Trophoblast cell (in vitro differentiated cells and primary cell): Measurements from ENCODE around the gene MAMDC2.

Source experiments
- DNase-seq, 2 donors: peaks; one replicate each; pipeline ENCODE4 v3.0.0-alpha.2; 2016
- H2AFZ ChIP-seq: 2 replicates; pipeline ENCODE4 v1.6.1; 2013; ENCODE audit warnings: low read length, moderate library complexity, mild to moderate bottlenecking; ENCODE audit not compliant: insufficient read depth, poor library complexity
- H2AK5ac ChIP-seq: 2 replicates; pipeline ENCODE4 v1.6.1; 2013; ENCODE audit warnings: mild to moderate bottlenecking, low read length
- H2BK120ac ChIP-seq: 2 replicates; pipeline ENCODE4 v1.6.1; 2013; ENCODE audit warnings: low read length, mild to moderate bottlenecking, moderate library complexity; ENCODE audit not compliant: insufficient read depth, poor library complexity
- H2BK12ac ChIP-seq: 2 replicates; pipeline ENCODE4 v1.6.1; 2013; ENCODE audit warnings: mild to moderate bottlenecking, low read length, moderate library complexity
- H2BK5ac ChIP-seq: 2 replicates; pipeline ENCODE4 v1.6.1; 2013; ENCODE audit warnings: low read length, low read depth, moderate library complexity, mild to moderate bottlenecking; ENCODE audit not compliant: poor library complexity
- H3K14ac ChIP-seq: 2 replicates; pipeline ENCODE4 v1.6.1; 2013; ENCODE audit warnings: mild to moderate bottlenecking, low read length
- H3K18ac ChIP-seq: 2 replicates; pipeline ENCODE4 v1.6.1; 2013; ENCODE audit warnings: mild to moderate bottlenecking, low read length
- H3K23ac ChIP-seq: 2 replicates; pipeline ENCODE4 v1.6.1; 2013; ENCODE audit warnings: low read length
- H3K27ac ChIP-seq: 2 replicates; pipeline ENCODE4 v1.5.1; 2013; ENCODE audit warnings: low read depth, mild to moderate bottlenecking, inconsistent platforms, low read length, moderate library complexity
- H3K27me3 ChIP-seq: 2 replicates; pipeline ENCODE4 v1.6.1; 2013; ENCODE audit warnings: inconsistent platforms, mild to moderate bottlenecking, low read length, moderate library complexity; ENCODE audit not compliant: insufficient read depth
- H3K36me3 ChIP-seq, 2 experiments: 1 replicate in 1 of 2; 2 replicates in 1 of 2; pipeline ENCODE4 v1.6.1; 2013; ENCODE audit warnings: low read length in 2 of 2, mild to moderate bottlenecking in 2 of 2, moderate library complexity in 1 of 2; ENCODE audit not compliant: insufficient read depth in 2 of 2, control insufficient read depth in 1 of 2
- H3K4ac ChIP-seq: 2 replicates; pipeline ENCODE4 v1.6.1; 2013; ENCODE audit warnings: low read depth, mild to moderate bottlenecking, low read length, moderate library complexity
- H3K4me1 ChIP-seq, 2 experiments: 1 replicate in 1 of 2; 2 replicates in 1 of 2; pipeline ENCODE4 v1.6.1; 2013; ENCODE audit warnings: low read length in 2 of 2, mild to moderate bottlenecking in 2 of 2, moderate library complexity in 1 of 2; ENCODE audit not compliant: insufficient read depth in 2 of 2, control insufficient read depth in 1 of 2
- H3K4me2 ChIP-seq: 2 replicates; pipeline ENCODE4 v1.6.1; 2013; ENCODE audit warnings: inconsistent platforms, mild to moderate bottlenecking, low read length, moderate library complexity
- H3K4me3 ChIP-seq: 2 replicates; pipeline ENCODE4 v1.5.1; 2013; ENCODE audit warnings: mild to moderate bottlenecking, low read depth, low read length, inconsistent platforms
- H3K79me1 ChIP-seq: one replicate; pipeline ENCODE4 v1.6.1; 2013; ENCODE audit warnings: low read length
- H3K79me2 ChIP-seq: 2 replicates; pipeline ENCODE4 v1.6.1; 2013; ENCODE audit warnings: low read length, mild to moderate bottlenecking; ENCODE audit not compliant: control insufficient read depth, insufficient read depth, poor library complexity
- H3K9ac ChIP-seq: 2 replicates; pipeline ENCODE4 v1.6.1; 2013; ENCODE audit warnings: mild to moderate bottlenecking, low read length
- H3K9me3 ChIP-seq: 2 replicates; pipeline ENCODE4 v1.6.1; 2013; ENCODE audit warnings: low read depth, mild to moderate bottlenecking, control low read depth, inconsistent platforms, low read length; ENCODE audit not compliant: insufficient read depth
- H4K12ac ChIP-seq: 2 replicates; pipeline ENCODE4 v1.6.1; 2013; ENCODE audit warnings: low read depth, mild to moderate bottlenecking, low read length, moderate library complexity
- H4K8ac ChIP-seq: 2 replicates; pipeline ENCODE4 v1.6.1; 2013; ENCODE audit warnings: low read depth, mild to moderate bottlenecking, low read length, moderate library complexity
- H4K91ac ChIP-seq: one replicate; pipeline ENCODE4 v1.6.1; 2013; ENCODE audit warnings: low read depth, mild to moderate bottlenecking, low read length, moderate library complexity
- WGBS: extraction: QIAGEN DNeasy Blood & Tissue Kit; methylation state at CpG from one replicate; pipeline ENCODE4 v1.1.7; 2013; ENCODE audit warnings: missing lambda C conversion rate; ENCODE audit not compliant: insufficient read length, insufficient coverage; ENCODE audit errors: extremely low coverage; 5-methylcytosine and 5-hydroxymethylcytosine counted together

The MAMDC2 gene

GRCh38 chr9:70069704-70070103 is 26.1 kb downstream of the MAMDC2 start:
- H3K79me2 ChIP-seq: no peaks in the 10 kb centered on the region
- no peak overlapping the region for H3K4ac ChIP-seq
- H3K79me1 ChIP-seq: no peaks in the 10 kb centered on the region
- H3K4me2 ChIP-seq: no peak overlapping the region
- no peak overlapping the region for H3K4me3 ChIP-seq
- no peak overlapping the region for H4K12ac ChIP-seq
- H3K18ac ChIP-seq: no peak overlapping the region
- no peak overlapping the region for H2AFZ ChIP-seq
- no peaks in the 10 kb centered on the region for H3K9me3 ChIP-seq
- H3K23ac ChIP-seq: no peak overlapping the region
- DNase-seq: no peak
- no peak overlapping the region for H3K14ac ChIP-seq
- WGBS: no CpG with 5 or more reads among the region's 3 CpGs
- no peak overlapping the region for H4K8ac ChIP-seq
- no peaks in the 10 kb centered on the region for H3K27me3 ChIP-seq
- no peak overlapping the region for H4K91ac ChIP-seq
- no peak overlapping the region for H2BK5ac ChIP-seq
- no peak overlapping the region for H2BK12ac ChIP-seq
- no peaks in the 10 kb centered on the region for H3K4me1 ChIP-seq
- no peak overlapping the region for H2AK5ac ChIP-seq
- H3K9ac ChIP-seq: no peak overlapping the region
- no peaks in the 10 kb centered on the region for H3K36me3 ChIP-seq
- H3K27ac ChIP-seq: no peak overlapping the region
- H2BK120ac ChIP-seq: no peak overlapping the region

GRCh38 chr9:70073193-70073592 is 29.5 kb downstream of the MAMDC2 start:
- Histone ChIP-seq H3K4ac (no peak overlapping the region), H2BK120ac (no peak overlapping the region), H4K12ac (no peak overlapping the region), H3K27me3 (no peaks in the 10 kb centered on the region), H3K79me2 (no peaks in the 10 kb centered on the region), H3K36me3 (no peaks in the 10 kb centered on the region), H3K4me1 (no peaks in the 10 kb centered on the region), H2AFZ (no peak overlapping the region), H3K79me1 (no peaks in the 10 kb centered on the region), H4K91ac (no peak overlapping the region), H2AK5ac (no peak overlapping the region), H3K14ac (no peak overlapping the region), H3K4me2 (no peak overlapping the region), H3K9ac (no peak overlapping the region), H3K18ac (no peak overlapping the region), H3K9me3 (no peaks in the 10 kb centered on the region), H2BK5ac (no peak overlapping the region), H2BK12ac (no peak overlapping the region), H3K23ac (no peak overlapping the region), H3K4me3 (no peak overlapping the region), H4K8ac (no peak overlapping the region), H3K27ac (no peak overlapping the region)
- DNase-seq: no peak
- no CpG with 5 or more reads among the region's 2 CpGs for WGBS

GRCh38 chr9:70073756-70074155 is 30.1 kb downstream of the MAMDC2 start:
- no peaks in the 10 kb centered on the region for H3K79me1 ChIP-seq
- no peak overlapping the region for H3K4ac ChIP-seq
- H2BK5ac ChIP-seq: no peak overlapping the region
- H4K12ac ChIP-seq: no peak overlapping the region
- no peak overlapping the region for H2BK12ac ChIP-seq
- H3K4me3 ChIP-seq: no peak overlapping the region
- no peak overlapping the region for H4K91ac ChIP-seq
- no peak overlapping the region for H3K4me2 ChIP-seq
- no peak overlapping the region for H2BK120ac ChIP-seq
- no peak overlapping the region for H4K8ac ChIP-seq
- H3K18ac ChIP-seq: no peak overlapping the region
- H3K36me3 ChIP-seq: no peaks in the 10 kb centered on the region
- no peak for DNase-seq
- no peak overlapping the region for H2AK5ac ChIP-seq
- no peak overlapping the region for H3K23ac ChIP-seq
- H3K27ac ChIP-seq: no peak overlapping the region
- no peaks in the 10 kb centered on the region for H3K79me2 ChIP-seq
- no peaks in the 10 kb centered on the region for H3K27me3 ChIP-seq
- no peak overlapping the region for H3K9ac ChIP-seq
- H2AFZ ChIP-seq: no peak overlapping the region
- H3K4me1 ChIP-seq: no peaks in the 10 kb centered on the region
- H3K9me3 ChIP-seq: no peaks in the 10 kb centered on the region
- no peak overlapping the region for H3K14ac ChIP-seq

GRCh38 chr9:70076678-70077077 is 33.0 kb downstream of the MAMDC2 start:
- Histone ChIP-seq H4K91ac (no peak overlapping the region), H3K23ac (no peak overlapping the region), H3K14ac (no peak overlapping the region), H3K27ac (no peak overlapping the region), H2BK120ac (no peak overlapping the region), H2AK5ac (no peak overlapping the region), H2BK12ac (no peak overlapping the region), H3K4me3 (no peak overlapping the region), H3K36me3 (no peaks in the 10 kb centered on the region), H2AFZ (no peak overlapping the region), H3K4ac (no peak overlapping the region), H3K27me3 (no peaks in the 10 kb centered on the region), H3K79me1 (no peaks in the 10 kb centered on the region), H4K12ac (no peak overlapping the region), H3K18ac (no peak overlapping the region), H3K9me3 (no peaks in the 10 kb centered on the region), H3K4me1 (no peaks in the 10 kb centered on the region), H3K9ac (no peak overlapping the region), H3K79me2 (no peaks in the 10 kb centered on the region), H4K8ac (no peak overlapping the region), H2BK5ac (no peak overlapping the region), H3K4me2 (no peak overlapping the region)
- WGBS: no CpG with 5 or more reads among the region's 3 CpGs
- no peak for DNase-seq
